ENCODE measurements around the gene FAM50B.

FAM50B gene, protein sequence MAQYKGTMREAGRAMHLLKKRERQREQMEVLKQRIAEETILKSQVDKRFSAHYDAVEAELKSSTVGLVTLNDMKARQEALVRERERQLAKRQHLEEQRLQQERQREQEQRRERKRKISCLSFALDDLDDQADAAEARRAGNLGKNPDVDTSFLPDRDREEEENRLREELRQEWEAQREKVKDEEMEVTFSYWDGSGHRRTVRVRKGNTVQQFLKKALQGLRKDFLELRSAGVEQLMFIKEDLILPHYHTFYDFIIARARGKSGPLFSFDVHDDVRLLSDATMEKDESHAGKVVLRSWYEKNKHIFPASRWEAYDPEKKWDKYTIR

DNA sequence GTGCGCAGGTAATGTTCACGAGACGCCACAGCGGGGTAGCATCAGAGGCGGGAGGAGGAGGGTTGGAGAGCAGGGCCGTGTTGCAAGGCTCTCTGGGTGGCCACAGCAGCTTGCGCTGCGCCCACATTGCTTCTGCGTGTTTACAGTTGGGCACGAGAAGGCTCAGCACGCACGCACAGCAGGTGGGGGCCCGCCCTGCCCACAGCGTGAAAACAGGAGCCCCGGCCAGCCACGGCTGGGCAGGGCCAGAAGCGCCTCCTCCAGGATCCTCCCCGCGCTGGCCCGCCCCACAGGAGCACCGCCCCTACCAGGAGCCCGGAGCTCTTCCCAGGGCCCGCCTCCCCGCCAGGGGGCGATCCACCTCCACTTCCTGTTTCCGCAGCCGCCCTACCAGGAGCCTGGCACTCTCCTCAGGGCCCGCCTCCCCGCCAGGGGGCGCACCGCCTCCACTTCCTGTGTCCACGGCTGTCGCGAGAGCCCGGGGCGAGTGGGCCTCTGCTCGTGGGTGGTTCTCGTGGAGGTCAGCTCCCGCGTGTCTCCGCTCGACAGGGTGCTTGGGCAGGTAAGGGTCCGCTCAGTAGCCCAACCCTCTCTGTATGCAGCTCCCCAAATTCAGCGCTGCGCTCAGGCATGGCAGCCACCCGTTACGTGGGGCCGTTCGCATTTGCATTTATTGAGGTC lies at the start of gene FAM50B:
Gene FAM50B, plus strand, starts transcription at position 449 of the 681 bp plus-strand sequence. CDS start 439 bp downstream, outside the sequence.
- DNase-seq (ENCODE audit: low read depth), result peak; percentile 76

DNA sequence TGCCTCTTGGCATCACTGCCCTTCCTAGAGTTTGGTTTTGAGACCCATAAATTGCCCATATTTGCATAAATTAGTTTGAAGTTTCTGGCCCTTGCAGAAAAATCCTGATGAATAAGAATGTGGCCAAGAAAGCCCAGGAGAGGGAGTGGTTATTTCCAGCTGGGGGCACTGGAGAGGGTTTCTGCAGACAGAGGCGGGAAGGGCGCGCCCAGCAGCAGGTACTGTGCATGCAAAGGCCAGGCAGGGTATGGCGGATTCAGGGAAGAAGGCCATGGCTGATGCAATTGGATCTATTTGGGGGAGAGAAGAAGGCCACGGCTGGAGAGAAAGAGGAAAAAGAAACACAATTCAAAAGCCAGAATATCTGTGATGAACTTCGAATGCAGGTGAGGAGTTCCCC lies 49.5 kb upstream of the FAM50B start:
- DNase-seq (ENCODE audit: low read depth), result no peak

DNA sequence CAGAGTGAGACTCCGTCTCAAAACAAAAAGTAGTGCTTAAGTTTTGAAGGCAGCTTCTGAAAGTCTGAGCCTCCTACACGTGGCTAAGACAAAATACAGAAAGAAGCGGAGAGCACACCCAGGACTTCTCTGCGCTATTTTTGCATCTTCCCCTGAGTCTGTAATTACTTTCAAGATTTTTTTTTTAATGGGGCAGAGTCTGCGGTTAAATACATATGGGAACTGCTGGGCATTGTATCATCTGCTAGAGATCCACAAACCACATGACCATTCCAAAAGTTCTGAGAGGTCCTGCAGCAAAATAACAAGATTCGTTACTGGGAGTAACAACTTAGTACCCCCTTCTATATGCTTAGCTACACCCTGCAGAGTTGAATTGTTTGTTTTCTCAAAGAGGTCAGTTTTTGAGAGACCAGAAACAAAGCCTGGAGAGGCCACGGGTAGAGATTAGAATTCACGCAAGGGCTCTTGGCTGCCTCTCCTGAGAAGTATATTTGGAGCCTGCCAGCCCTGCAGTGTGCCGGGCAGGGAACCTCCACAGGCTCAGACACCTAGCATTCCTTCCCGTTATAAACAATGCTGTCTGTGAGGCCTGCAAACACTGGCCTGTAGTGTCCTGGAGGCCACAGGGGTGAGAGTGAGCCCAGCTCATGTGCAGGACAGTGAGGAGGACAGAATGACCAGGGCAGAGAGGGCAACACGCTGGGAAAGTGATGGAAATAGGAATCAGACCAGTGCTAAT lies 48.2 kb upstream of the FAM50B start:
- DNase-seq (ENCODE audit: low read depth), result no peak

DNA sequence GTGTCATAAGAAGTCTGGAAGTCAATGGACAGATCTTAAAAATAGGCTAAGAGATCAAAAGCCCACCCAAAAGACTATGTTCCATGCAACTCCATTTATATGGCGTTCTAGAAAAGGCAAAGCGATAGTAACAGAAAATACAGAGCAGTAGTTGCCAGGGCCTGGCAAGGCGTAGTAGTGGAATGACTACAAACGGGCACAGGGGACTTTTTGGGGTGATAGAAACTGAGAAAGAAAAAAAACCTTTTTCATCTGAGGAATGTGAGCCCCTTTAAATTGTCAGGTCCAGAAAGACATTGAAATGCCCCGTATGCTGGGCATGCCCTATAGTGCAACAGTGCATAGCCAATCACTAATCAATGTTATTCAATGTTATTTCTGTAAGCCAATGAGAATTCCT lies 47.2 kb upstream of the FAM50B start:
- no peak for DNase-seq (ENCODE audit: low read depth)

DNA sequence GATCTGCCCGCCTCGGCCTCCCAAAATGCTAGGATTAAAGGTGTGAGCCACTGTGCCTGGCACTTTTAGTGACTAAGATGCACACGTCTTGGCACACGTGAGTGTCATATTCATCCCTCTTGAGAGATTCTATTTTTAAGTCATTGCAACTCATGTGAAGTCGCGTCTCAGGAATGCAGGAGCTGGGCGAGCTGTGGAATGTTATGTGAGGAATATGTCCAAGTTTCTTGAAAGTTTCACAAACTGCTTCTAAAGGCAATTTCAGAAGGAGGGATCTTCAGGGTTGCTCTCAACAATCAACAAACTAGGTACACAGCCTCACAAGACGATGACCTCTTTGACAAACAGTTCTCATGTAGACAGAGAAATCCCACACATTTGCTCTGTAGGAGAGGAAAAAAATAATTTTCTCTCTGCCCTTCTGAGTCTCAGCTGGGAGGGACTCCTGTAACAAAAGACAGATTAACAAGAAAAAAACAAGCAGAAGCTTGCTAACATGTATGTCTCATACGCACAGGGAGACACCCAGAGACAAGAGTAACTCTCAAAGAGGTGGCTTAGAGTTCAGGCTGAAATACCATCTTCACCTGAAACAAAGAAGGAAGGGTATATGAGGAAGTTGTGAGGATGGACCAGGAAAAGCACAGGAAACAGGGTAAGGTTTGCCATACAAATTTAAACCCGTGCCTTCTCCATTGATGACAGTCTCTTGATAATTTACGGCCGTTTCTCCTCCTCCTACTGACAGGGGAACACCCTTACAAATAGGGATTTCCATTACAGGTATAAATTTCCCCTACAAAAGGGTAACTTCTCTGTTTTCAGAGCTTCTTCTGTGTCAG lies 45.3 kb upstream of the FAM50B start:
- peak; percentile 91 for DNase-seq (ENCODE audit: low read depth)

DNA sequence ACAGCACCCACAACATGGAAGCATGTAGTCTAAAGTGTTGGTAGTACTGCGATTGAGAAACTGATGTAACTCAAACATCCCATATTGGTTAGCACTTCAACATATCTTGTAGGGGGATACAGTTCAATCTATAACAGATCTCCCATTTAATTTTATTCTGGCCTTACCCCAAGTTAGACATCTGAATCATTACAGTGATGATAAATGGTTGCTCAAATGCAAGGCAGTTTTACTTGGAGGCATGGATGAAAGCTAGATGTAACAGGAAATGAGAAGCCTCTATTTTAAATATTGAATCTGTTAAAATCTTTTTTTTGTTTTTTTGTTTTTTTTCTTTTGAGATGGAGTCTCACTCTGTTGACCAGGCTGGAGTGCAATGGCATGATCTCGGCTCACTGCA lies 44.2 kb upstream of the FAM50B start:
- no peak for DNase-seq (ENCODE audit: low read depth)

DNA sequence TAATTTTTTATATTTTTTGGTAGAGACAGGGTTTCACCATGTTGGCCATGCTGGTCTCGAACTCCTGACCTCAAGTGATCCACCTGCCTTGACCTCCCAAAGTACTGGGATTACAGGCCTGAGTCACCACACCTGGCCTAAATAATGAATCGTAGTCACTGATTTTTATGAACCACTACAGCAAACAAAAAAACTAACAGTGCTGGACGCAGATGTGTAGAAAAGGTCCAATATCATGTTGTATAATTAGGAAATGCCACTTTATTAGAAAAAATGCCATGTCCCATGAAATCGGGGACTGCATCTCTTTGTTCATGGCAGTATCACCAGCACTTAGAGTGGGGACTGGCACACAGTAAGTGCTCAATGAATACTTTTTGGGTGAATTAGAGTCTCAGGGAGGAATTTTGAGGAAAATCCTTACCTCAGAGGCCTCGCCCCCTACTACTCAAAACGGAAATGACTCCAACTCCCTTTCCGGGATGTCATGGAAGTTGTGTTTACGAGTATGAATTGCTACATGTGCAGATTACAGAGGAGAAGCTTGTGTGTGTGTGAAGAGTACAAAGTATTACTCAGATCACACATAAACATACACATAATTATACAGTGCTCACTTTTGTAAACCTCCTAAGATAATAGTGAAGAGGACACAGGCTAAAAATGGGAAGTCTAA lies 43.6 kb upstream of the FAM50B start:
- peak; percentile 60 for DNase-seq (ENCODE audit: low read depth)

DNA sequence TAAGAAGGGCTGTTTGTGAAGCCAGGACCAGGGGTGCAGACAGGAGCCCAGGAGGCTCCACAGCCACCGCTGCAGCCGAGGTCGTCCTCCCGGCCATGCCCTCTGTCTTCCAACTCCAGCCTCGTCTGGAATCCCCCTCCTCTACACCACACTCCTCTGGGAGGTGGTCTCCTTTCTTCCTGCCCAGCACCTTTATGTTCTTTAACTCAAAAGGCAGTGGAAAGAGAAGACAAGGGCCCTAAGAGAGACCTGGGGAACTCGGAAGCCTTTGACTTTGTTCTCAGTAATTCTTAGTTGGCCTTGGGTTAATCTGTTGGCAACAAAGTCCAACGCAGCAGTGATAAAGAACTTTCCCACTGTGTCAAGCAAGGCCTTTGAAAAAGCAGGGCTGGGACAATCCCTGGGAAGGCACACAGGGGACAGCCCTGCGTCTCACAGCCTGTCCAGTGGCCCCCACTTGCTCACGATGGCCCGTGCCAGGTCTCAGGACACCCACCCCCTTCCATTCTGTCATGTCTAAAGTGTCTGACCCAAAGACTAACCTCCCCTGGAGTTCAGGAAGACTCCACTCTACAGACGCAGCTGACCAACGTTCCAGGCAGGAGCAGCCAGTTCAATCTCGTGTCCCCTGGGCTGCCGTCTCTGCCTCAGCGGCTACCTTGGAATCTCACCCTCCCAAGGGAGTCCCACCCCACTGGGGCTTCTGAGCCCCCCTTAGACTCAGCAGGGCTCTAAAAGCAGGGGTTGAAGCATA lies 42.8 kb upstream of the FAM50B start:
- DNase-seq (ENCODE audit: low read depth), result no peak

DNA sequence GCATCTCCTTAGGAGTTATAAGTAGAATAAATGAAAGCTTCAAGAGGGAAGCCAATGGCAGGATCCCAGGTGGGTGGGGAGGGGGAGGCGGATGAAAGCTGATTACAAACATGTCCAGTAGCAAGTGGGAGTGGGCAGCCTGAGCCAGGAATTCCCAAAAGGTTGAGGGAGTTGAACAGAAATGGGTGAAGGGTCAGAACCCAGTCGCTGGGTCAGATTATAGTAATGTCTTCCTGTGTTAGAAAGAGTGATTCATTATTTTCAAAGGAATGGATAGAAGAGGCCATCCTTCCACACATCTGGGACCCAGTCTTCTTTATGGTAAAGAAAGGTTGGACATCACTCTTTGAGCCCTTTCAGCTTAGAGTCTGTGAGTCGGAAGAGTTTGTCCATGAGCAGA lies 41.0 kb upstream of the FAM50B start:
- no peak for DNase-seq (ENCODE audit: low read depth)

DNA sequence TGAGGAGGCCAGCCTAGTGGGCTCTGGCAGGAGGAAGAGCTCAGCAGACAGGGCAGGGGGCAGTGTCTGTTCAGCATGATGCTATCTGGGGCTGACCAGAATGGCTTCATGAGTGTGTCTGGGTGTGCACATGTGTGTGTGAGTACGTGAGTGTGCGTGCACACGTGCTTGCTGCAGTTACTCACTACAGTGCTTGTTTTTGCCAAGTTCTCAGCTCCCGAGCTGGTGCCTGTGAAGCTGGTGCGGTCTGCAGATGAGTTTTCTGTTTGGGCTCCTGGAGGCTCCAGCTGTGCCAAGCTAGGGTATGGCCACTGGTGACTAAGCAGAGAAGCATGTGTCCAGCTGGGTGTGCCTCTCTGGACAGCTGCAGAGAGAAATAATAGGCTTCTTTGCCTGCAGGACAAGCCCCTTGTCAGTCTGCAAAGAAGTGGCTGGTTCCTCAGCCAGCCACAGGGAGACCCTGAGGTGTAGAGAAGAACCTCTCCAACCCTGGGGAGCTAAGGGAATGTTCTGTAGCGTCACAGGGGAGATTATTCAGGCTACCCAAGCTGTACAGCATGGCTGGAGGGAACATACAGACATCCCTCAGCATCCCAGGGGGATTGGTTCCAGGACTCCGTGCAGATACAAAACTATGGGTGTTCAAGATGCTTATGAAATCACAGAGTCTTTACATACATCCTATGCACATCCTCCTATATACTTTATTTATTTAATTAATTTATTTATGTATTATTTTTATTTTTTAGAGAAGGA lies 40.2 kb upstream of the FAM50B start:
- DNase-seq (ENCODE audit: low read depth), result peak; percentile 77

DNA sequence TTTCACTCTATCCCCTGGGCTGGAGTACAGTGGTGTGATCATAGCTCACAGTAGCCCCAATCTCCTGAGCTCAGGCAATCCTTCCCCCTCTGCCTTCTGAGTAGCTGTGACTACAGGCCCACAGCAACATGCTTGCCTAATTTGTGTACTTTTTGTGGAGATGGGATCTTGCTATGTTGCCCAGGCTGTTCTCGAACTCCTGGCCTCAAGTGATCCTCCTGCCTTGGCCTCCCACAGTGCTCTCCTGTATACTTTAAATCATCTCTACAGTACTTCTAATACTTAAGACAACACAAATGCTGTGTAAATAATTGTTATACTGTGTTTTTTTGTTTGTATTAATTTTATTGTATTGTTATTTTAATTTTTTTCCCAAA lies 39.7 kb upstream of the FAM50B start:
- DNase-seq (ENCODE audit: low read depth), result no peak

DNA sequence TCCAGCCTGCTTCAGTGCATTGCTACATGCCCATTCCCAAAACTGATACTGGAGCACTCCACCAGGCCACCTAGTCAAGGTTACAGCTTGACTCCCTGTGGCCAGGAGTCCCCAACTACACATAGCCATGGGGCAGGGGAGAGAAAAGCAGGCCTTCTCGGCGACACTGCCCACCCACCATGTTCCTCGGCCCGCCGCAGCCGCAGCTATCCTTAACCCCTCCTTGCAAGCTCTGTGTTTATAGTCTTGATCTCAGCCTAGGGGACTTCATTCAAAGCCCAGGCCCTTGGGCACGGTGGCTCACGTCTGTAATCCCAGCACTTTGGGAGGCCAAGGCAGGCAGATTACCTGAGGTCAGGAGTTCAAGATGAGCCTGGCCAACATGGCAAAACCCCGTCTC lies 39.2 kb upstream of the FAM50B start:
- DNase-seq (ENCODE audit: low read depth), result no peak

DNA sequence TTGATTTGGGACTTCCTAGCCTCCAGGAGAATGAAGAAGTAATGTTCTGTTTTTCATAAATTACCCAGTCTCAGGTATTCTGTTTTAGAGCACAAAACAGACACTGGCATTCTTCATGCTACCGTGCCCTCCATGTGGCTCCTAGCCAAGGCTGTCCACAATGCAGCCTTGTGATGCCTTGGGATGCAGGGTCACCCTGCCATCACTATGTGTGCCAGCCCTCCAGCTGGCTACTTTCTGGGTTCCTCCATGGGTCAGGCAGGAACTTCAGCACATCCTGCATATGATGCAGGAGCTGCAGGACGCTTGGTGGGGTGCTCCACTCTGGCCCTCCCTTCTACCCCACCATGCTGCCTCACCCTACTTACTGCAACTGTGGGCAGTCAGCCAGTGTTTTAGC lies 38.0 kb upstream of the FAM50B start:
- no peak for DNase-seq (ENCODE audit: low read depth)

DNA sequence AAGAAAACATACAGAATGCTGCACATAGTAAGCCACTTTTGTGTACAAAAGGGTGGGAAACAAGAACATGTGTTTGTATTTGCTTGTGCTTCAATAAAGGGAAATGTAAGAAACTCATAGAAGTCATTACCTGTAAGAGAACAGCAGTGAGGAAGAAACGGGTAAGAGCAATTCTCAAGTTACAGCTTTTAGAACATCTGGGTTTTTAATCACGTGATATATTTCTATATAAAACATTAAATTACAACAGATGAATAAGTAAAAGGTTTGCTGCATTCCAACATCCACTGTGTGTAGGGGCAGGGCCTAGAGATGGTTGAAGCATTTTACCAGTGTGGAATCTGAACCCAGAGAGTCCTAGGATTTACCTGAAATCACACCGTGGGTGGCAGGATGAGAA lies 36.6 kb upstream of the FAM50B start:
- DNase-seq (ENCODE audit: low read depth), result no peak

DNA sequence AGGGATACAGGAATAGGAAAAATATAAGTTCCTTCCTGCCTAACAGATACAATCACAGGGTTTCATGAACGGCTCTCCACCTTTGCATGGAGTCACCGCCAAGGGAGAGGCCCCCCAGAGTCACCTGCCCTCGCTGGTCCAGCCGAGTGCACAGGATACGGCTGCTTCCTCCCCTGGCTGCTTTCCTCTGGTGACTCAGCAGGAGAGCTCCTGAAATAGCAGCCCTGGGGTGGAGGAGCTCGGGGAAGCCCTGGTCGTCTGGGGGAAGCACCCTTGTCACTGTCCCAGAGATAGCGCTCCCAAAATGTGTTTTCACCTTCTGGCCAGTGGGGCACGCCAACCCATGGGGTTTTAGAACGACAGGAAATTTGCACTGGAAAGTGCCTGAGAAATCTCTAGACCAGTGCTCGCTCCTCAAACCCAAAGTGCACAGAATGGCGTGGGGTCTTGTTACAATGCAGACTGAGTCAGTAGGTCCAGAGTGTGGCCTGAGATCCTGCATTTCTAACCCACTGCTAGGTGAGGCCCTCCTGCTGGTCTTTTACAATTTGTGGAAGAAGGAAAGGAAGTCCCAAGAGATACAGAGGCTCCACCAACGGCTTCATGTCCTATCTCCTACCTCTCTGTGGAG lies 35.9 kb upstream of the FAM50B start:
- peak; percentile 22 for DNase-seq (ENCODE audit: low read depth)

DNA sequence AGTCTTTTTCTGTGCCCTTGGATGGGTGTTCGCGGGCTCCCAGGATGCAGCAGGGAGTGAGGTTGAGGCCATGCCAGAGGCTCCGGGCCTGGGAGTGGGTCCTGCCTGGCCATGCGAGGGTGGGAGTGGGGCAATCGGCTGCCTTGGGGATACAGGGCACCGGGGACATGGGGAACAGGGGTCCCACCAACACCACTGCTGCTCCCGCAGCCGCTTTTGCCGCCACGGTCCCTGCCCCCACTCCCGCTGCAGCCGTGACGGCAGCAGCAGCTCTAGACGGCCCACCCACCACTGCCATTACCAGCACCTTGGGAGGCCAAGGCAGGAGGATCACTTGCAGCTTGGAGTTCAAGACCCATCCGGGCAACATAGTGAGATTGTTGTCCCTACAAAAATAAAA lies 35.3 kb upstream of the FAM50B start:
- DNase-seq (ENCODE audit: low read depth), result no peak

DNA sequence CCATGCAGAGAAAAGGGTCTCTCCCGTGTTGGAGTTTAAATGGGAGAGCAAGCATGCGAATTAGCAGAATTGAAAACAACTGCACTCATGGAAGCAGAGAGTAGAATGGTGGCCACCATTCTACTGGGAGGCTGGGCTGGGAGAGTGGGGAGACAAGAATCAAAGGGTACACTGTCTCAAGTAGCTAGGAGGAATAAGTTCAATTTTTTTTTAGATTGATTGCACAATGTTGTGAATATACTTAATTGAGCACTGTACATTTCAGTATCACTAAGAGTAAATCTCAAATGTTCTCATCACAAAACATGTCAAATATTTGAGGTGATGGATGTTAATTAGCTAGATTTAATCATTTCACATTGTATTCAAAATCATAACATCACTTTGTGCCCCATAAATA lies 34.6 kb upstream of the FAM50B start:
- DNase-seq (ENCODE audit: low read depth), result no peak

DNA sequence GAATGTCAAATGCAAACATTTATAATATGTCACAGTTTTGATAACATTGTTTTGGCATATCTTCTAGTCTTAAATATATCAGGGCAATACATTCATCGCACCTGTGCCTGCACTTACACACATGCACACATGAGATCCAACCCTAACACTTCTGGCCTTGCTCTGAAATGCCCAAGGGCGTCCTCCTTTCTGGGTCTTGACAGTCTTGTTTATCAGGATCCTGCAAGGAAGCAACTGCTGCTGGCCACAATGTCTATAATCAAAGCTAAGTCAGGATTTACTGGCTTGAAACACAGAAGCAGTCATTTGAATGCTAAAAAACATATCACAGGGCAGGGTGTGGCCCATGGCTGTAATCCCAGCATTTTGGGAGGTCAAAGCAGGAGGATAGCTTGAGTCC lies 32.9 kb upstream of the FAM50B start:
- no peak for DNase-seq (ENCODE audit: low read depth)
